GM18951 (cell line): Measurements from ENCODE around the gene RBMX2.
"Not testable (repeated sequence)": the region's sequence is repeated elsewhere in the genome, so short reads cannot be mapped to it uniquely, and the experiment has no call there.

Source experiments
- POLR2A ChIP-seq: IDR thresholded peaks from 4 replicates; pipeline ENCODE4 v1.6.1; 2011; ENCODE audit warnings: mild to moderate bottlenecking; ENCODE audit not compliant: insufficient read length, insufficient read depth; ENCODE audit errors: extremely low read depth
- in situ Hi-C: fragments of 300-500 bp; cut with MboI; formaldehyde crosslinking; loops from one replicate; pipeline ENCODE4 v1.12.0; 2022; ENCODE audit warnings: low sequenced_read_pairs, mixed read lengths, inconsistent platforms; ENCODE audit not compliant: unreplicated experiment

RBMX2 gene

GRCh38 chrX:130401415-130402207, at the start of gene RBMX2:
RBMX2 (plus strand) TSS chrX:130401987; CDS start chrX:130402033, 46 bp downstream.
- peak; percentile 76 for TF ChIP-seq POLR2A
- in situ Hi-C loops = no loop called here

GRCh38 chrX:130352050-130352449, 49.7 kb upstream of the RBMX2 start:
- in situ Hi-C loops = not testable (repeated sequence)

GRCh38 chrX:130376077-130376476, 25.7 kb upstream of the RBMX2 start:
- in situ Hi-C loops = no loop called here
- TF ChIP-seq POLR2A = no peak

DNA sequence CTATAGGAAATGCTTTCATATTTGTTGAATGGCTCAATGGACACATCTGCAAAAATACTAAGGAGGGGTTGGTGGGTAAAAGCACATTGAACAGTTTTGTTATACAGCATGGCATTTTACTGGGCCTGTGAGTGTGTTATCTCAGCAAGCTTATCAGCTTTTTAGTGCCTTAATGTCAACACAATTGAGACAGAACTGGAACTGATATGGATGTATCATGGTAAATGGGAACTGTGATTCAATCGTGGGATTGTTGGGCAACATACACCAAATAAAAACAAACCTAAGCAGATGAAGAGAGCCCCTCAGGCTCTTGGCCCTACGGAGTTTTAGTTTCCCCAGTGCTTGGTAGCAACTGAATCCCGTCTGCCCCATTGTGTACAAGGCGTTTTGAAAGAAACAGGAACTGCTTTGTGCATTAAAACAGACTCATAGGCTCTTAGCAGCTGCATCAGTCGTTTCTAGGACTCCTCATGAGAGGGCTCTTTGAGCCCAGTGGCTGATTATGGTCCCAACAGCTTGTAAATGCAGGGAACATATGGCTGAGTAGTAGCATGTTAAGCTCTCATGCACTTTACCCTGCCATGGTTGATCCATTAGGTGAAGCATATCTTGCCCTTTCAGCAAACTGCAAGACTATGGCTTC, 23.6 kb upstream of the RBMX2 start:
- in situ Hi-C loops = no loop called here
- TF ChIP-seq POLR2A = no peak

- TF ChIP-seq POLR2A = no peak
- in situ Hi-C loops = no loop called here
These were observed 16.3 kb upstream of the RBMX2 start, which contains the start of gene GPR119 for GRCh38 chrX:130385520-130385919. GPR119 (minus strand) TSS chrX:130385674; CDS start chrX:130385447, 227 bp downstream.

DNA sequence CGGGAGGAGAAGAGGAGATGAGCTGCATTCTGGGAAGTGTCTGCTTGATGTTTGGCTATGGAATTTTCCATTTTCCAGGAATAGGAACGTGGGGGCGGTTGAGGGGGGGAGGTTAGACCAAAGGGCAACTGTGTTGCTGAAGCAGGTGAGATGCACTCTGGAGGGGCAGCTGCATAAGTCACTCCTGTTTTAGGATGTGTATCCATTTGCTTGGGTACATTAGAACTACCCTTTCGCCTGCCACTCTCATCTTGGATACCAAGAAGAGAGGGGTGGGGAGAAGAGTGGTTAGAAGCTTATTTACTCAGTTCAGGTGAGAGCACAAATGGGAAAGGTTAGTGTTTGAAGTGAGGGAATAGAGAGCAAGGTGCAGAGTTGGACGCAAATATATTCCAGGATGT, 15.4 kb upstream of the RBMX2 start:
- no peak for TF ChIP-seq POLR2A
- in situ Hi-C loops = no loop called here

- in situ Hi-C loops = no loop called here
These were observed 8.2 kb upstream of the RBMX2 start for GRCh38 chrX:130393451-130394074.

GRCh38 chrX:130395341-130395740, 6.4 kb upstream of the RBMX2 start:
- TF ChIP-seq POLR2A = no peak
- in situ Hi-C loops = no loop called here

More at GRCh38 chrX:130393451-130394074, 8.2 kb upstream of the RBMX2 start:
- no peak for TF ChIP-seq POLR2A

- TF ChIP-seq POLR2A = no peak
- in situ Hi-C loops = no loop called here
These were observed 459 bp downstream of the RBMX2 start for GRCh38 chrX:130402208-130402684.

GRCh38 chrX:130413415-130413814, 11.6 kb downstream of the RBMX2 start:
- in situ Hi-C loops = no loop called here
- TF ChIP-seq POLR2A = no peak

DNA sequence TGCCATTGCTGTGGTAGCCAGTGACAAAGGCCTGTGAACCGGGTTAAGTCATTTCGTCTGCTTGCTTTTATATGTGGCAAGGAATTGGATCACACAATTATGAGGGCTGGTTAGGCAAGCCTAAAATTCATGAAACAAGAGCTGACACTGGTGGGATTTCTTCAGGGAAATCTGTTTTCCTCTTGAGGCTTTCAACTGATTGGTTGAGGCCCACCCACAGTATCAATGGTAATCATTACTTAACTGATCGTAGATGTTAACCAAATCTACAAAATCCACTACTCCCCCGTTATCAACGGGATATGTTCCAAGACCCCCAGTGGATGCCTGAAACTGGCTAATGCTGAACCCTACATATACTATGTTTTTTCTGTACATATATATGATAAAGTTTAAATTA, 13.0 kb downstream of the RBMX2 start:
- no peak for TF ChIP-seq POLR2A
- in situ Hi-C loops = no loop called here

GRCh38 chrX:130415201-130415600, 13.4 kb downstream of the RBMX2 start:
- no peak for TF ChIP-seq POLR2A
- in situ Hi-C loops = no loop called here

GRCh38 chrX:130416785-130417184, 15.0 kb downstream of the RBMX2 start:
- TF ChIP-seq POLR2A = no peak
- in situ Hi-C loops = no loop called here
